ENCODE data around the gene AHSG.

DNA sequence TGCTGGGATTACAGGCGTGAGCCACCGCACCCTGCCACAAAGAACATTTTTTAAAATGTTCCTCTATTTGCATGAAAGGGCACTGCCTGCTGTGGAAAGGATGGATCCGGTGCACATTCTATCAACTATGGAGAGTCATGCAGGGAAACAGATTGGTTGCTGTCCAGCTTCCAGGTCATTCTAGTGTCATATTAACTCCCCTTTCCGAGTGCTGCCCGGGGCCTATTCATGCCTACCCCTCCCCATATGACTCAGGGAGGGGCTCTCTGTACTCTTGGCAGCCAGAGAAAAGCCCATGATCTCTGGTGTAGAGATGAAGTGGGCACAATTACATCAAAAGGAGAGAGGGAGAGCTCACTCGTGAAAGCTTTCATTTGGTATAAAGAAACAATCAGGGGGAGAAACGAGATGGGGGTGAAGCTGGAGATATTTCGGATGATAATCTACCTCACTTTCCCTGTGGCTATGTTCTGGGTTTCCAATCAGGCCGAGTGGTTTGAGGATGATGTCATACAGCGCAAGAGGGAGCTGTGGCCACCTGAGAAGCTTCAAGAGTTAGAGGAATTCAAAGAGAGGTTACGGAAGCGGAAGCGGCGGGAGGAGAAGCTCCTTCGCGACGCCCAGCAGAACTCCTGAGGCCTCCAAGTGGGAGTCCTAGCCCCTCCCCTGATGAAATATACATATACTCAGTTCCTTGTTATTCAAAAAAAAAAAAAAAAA is 16.1 kb upstream of the AHSG start:
- TF ChIP-seq, protein P1, sequence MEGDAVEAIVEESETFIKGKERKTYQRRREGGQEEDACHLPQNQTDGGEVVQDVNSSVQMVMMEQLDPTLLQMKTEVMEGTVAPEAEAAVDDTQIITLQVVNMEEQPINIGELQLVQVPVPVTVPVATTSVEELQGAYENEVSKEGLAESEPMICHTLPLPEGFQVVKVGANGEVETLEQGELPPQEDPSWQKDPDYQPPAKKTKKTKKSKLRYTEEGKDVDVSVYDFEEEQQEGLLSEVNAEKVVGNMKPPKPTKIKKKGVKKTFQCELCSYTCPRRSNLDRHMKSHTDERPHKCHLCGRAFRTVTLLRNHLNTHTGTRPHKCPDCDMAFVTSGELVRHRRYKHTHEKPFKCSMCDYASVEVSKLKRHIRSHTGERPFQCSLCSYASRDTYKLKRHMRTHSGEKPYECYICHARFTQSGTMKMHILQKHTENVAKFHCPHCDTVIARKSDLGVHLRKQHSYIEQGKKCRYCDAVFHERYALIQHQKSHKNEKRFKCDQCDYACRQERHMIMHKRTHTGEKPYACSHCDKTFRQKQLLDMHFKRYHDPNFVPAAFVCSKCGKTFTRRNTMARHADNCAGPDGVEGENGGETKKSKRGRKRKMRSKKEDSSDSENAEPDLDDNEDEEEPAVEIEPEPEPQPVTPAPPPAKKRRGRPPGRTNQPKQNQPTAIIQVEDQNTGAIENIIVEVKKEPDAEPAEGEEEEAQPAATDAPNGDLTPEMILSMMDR (IDR thresholded peaks at IDR 0.05), result no peak
- no peak for TF ChIP-seq POLR2A (IDR thresholded peaks at IDR 0.05)
